CD1c-positive myeloid dendritic cell (primary cell): ENCODE data around the gene MTA1.

ENCODE experiments used
- DNase-seq: peaks from one replicate; pipeline ENCODE4 v3.0.0-alpha.2; 2016; ENCODE audit errors: extremely low spot score

MTA1 gene

DNA sequence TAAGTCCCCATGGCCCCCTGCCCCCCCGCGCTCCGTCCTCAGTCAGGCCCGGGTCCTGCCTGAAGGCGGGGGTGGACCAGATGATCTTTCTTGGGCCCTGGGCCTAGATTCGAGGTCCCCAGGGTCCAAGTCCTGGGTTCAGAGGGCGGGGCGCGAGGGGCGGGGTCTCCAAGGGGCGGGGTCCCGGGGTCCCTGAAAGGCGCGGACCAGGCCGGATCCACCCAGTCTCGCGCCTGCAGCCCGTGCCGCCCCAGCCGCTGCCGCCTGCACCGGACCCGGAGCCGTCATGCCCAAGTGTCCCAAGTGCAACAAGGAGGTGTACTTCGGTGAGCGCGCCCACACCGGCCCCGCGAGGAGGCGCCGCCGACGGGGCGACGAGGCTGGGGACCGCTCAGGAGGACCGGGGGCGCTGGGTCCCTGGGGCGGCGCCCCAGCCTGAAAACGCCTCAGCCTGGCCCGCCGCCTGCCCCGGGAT is 67.4 kb downstream of the MTA1 start:
- peak; percentile 43 for DNase-seq

DNA sequence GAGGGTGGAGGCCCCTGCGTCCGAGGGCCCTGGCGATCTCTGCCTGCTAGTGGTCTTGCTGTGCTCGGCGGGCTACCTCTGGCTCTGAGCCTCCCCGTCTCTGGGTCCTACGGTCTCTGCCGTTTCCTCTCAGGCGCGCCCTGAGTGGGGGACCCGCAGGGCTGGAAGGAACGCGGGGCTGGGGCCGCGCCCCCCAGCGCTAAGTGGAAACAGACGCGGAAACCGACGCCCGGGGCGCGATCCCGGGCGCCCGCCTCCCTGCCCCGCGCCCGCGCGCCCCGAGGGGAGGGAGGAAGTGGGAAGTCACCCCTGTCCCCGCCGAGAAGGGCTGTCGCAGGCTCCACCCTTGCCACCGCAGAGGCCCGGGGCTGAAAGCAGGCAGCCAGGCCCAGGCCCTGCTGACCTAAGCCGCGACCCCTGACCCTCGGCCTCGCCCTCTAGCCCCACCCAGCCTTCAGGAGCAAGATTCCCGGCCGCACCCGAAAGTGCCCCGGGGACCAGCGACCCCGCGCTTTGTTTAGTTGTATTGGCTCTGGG is 67.9 kb downstream of the MTA1 start:
- DNase-seq: peak; percentile 91

DNA sequence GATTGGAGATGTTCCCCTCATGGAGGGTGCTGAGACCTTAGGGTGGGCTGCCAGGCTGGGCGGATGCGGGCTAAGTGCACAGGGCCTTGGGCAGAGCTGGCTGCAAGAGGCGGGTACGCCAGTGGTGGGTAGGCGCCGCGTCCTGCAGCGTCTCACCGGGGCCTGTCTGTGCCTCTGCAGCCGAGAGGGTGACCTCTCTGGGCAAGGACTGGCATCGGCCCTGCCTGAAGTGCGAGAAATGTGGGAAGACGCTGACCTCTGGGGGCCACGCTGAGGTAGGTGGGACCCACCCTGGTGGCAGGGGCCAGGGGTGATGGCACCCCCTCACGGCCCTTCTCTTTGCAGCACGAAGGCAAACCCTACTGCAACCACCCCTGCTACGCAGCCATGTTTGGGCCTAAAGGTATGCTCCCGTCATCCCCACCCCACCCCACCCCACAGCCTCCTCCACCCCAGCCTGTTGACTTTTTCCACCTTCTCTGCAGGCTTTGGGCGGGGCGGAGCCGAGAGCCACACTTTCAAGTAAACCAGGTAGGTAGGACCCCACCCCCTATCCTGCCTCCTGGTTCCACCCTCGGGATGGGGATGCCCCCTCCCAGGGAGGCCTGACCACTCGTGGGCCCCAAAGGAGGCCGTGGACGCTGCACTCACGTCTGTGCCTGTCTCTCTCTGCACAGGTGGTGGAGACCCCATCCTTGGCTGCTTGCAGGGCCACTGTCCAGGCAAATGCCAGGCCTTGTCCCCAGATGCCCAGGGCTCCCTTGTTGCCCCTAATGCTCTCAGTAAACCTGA is 68.6 kb downstream of the MTA1 start:
- DNase-seq: no peak

- DNase-seq: peak; percentile 68
Observed at GRCh38 chr14:105488781-105489541, 69.3 kb downstream of the MTA1 start.

DNA sequence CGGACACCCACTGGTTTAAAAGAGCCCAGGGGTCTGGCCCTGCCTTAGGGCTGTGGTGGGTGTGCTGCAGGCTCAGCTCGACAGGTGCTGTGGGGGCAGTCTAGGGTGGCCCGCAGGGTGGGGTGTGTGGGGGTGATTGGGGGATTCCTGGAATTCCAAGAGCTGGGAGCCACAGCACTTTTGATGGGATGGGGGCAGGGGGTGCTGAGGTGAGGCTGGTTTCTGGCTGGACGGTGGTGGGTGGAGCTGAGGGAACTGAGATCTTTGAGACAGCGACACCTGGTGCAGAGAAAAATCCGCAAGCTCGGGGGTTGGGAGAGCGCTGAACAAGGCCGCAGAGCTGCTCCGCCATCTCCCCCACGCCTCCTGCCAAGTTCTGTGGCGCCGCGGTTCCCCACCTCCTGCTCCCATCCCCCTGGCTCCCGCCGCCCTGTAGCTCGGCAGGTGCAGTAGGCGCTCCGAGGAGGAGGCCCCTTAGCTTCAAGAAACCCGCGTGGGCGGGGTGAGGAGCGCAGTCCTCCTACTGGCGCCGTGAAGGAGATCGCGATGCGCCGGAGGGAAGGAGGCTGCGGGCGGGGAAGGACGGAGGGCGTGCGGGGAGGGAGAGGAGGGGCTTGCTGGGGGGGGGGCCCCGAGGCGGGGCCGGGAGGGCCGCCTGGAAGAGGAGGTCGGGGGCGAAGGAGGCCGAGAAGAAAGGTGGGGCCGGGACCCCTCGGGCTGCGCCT is 70.1 kb downstream of the MTA1 start:
- peak; percentile 90 for DNase-seq

DNA sequence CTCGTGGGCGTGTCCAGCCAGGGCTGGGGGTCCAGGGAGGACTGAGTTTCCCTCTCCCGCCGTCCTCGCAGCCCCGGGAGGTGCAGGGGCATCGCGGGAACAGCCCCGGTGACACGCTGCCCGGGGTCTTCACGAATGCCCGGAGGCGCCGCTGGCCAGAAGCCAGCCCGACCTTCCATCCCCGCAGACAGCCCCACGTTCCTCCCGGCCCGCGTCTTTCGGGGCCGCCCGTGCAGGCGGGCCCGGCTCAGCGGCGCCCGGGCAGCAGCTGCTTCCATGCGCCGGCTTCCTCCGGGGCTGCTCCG is 70.6 kb downstream of the MTA1 start:
- DNase-seq: no peak

GRCh38 chr14:105490572-105491365 is 71.1 kb downstream of the MTA1 start, which contains the start of gene TEDC1:
Gene TEDC1, plus strand, starts transcription at chr14:105491246. Its CDS starts 130 bp downstream, at chr14:105491376.
- DNase-seq: peak; percentile 100

DNA sequence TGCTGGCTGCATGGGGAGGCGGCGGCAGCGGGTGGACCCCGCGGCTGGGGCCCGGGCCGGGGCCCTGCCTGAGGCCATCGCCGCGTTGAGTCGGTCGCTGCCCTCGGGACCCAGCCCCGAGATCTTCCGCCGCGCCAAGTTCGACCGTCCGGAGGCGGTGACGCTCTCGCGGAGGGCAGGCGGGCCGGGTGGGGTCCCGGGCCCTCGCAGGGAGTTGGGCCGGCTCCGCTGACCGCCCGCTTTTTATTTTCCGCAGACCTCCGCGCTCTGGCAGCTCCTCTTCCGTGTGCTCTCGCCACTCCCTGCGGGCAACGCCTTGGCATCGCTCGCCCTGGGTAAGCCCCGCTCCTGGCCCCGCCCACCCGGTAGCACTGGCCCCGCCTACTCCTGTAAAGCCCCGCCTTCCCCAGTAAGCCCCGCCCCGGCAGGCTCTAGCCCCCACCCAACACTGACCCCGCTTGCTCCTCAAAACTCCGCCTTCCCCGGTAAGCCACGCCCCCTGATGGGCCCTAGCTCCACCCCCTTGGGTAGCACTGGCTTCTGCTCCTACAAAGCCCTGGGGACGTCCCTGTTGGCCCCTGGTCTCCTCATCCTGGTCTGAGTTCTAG is 71.8 kb downstream of the MTA1 start:
- DNase-seq: peak; percentile 80

DNA sequence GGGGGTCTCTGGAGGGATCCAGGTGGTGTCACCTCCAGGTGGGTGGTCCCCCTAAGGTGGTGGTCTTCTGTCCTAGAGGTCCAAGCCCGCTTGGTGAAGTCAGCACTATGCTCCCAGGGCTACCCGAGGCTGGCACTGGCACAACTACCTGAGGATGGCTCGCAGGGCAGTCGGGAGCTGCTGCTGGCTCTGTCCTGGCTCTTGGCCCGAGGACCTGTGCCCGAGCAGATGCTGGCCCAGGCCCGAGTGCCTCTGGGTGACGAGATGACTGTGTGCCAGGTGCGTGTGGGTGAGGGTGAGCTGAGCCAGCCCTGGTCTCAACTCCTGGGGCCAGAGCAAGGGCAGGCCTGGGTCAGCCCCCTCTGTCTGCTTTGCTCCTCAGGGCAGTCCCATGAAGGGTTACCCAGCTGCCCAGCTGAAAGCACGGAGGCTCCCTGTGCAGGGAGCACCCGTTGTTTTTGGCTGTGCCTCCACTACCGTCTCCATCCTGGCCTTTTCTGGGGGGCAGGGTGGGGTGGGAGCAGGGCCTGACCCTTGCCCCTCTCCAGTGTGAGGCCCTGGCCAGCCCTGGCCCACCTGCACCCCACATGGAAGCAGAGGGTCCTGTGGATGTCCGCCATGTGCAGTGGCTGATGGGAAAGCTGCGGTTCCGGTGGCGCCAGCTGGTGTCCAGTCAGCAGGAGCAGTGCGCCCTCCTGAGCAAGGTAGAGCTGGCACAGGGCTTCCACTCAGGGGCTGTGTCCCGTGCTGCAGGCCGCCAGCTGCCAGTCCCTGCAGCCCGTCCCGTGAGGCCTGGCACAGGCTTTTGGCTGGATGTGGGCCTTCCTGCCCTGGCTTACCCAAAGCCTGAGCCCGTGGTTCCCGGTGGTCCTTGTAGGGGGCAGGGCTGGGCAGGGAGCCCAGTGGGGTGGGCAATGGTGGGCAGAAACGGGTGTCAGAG is 72.7 kb downstream of the MTA1 start:
- DNase-seq: no peak

GRCh38 chr14:105492971-105493871 is 73.6 kb downstream of the MTA1 start:
- no peak for DNase-seq

DNA sequence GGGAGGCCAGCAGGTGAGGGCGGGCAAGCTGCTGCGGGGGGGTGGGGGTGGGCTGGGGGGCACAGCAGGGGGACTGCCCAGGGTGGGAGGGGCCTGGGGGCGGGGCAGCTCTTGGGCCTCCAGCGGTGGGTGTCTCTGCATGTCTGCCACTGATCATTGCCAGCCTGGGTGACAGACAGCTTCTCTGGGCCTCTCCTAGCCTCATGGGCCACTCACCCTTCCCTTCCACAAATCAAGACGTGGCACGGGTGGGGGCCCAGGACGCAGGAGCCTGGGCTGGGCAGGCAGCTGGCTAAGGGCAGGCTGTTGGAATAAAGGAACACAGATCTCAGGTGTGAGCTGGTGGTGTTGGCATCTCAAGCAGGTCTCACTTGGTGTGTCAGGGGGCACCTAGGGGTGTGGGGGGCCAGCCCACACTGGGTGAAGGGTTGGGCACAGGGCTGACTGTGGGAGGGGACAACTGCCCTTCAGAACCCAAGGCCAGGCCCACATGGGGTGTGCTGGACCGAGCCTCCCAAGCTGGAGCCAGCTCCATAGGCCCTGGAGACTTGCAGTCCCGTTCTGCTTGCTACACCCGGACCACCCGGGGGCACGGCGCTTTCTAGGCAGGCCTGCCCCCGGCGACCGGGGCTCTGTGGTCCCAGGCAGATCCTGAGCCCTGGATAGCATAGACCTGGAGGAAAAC is 74.4 kb downstream of the MTA1 start:
- DNase-seq: no peak

DNA sequence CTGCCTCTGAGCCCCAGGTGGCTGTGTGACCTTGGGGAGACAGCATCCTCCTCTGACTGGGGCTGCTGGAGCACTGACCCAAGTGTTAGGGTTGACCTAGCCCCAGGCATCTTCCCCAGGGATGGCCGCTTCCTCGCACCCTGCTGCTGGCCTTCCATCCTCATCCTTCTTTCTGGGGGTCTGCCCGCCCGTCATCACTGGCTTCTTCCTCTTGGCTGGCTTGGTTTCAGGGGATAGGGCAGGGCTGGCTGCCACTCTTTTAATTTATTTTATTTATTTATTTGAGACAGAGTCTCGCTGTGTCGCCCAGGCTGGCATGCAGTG is 74.9 kb downstream of the MTA1 start:
- no peak for DNase-seq

DNA sequence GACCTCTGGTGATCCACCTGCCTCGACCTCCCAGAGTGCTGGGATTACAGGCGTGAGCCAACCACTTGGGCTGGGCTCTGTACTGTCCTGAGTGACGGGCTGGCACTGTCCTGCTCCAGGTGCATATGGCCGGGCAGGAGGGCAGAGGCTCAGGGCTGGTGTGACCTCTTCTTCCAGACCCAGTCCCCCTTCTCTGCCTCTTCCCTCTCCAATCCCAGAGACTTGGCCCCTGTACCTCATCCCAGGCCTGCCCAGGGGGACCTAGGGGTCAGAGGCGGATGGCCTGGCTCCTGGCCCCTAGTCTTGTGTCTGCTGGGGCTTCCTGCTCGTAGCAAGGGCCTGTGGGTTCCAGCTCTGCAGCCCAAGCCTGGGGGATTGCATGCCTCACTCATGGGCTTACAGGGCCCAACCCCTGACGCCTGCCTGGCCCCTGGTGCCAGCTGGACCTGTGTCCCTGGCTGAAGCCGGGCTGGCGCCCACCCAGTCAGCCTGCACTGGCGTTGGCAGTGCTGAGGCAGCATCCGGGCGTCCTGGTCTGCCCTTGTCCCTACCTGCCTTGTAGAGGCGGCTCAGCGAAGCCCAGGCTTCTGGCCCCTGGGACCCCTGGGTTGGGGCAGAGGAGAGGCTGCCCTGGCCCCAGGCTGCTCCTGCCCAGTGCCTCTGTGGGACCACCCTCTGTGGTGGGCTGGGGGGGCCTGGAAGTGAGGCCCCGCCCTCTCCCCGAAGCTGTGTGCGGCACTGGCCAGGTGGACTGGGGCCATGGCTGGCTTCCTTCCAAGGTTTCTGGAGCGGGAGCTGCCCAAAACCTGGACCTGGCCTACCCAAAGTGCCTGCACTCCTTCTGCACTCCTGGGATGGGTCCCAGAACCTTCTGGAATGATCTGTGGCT is 75.7 kb downstream of the MTA1 start:
- no peak for DNase-seq

DNA sequence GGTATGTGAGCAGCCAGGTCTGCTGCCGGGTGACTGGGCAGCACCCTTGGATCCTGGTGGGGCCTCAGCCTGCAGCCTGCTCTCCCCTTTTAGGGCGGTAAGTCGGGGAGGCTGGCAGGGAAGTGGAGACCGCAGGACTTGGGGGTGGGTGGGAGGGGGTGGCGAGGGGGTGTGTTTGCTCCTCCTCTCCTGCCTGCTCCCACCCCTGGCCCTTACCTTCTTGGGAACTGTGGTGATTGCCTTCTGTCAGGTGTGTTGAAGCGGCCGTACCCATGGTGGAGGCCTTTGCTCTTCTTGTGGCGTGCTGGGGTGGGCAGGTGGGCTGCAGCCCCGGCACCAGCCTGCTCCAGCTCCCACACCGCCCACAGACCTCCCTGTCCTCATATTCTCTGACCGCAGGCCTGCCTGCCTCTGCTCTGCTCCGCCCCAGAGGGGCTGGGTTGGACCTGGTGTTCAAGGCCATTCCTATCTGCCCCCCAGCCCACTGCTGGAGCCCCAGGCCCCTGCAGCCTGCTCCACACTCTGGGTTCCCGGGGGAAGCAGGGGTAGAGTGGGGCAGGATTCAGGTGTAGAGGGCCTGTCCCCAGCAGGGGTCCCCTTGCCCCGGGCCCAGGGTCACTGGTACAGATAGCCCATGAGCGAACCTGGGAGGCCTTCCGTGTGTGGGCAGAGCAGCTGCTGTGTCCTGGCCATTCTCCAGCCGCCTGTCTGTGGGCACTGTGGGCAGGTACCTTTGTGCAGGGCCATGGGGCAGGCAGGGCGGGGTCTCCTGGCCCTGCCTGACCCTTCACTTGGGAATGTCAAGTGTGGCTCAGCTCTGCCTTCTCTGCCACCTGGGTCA is 76.6 kb downstream of the MTA1 start:
- DNase-seq: no peak

GRCh38 chr14:105496831-105497591 is 77.4 kb downstream of the MTA1 start:
- no peak for DNase-seq
